ENCODE data around the gene DNAJC30. TPM values are rescaled to one million over a fixed set of nuclear protein-coding genes. Genes with fewer than 3 reads are reported as not detected.
A peak's percentile ranks its signal among the peaks of the same experiment; 100 is the strongest.
"Not testable (repeated sequence)": the region's sequence is repeated elsewhere in the genome, so short reads cannot be mapped to it uniquely, and the experiment has no call there.

The DNAJC30 gene
- total RNA-seq, 1 donor from 2014 or later = 14.7 TPM

GRCh38 chr7:73667344-73668102, 15.7 kb downstream of the DNAJC30 start, which contains the start of gene VPS37D:
VPS37D (plus strand) TSS chr7:73667831; CDS start chr7:73667959, 128 bp downstream.
- TF ChIP-seq CTCF (conservative IDR thresholded peaks at IDR 0.05) = peak; percentile 92
- Mint-ChIP-seq H3K36me3 (peaks cover 6% of the 10 kb centered on the region), H3K9me3 (peaks cover 6% of the 10 kb centered on the region), H3K27me3 (peaks cover 3% of the 10 kb centered on the region), H3K4me3 (peak within 1 kb of the TSS; percentile 94), H3K4me1 (ENCODE audit: unreplicated experiment) (peaks cover 24% of the 10 kb centered on the region), H3K27ac (peak within 1 kb of the TSS; percentile 81)
- peak; percentile 97 for DNase-seq (ENCODE audit: extremely low spot score, unreplicated experiment)

GRCh38 chr7:73663033-73663432, 20.2 kb downstream of the DNAJC30 start:
- H3K4me1 Mint-ChIP-seq (ENCODE audit: unreplicated experiment) = peaks cover 8% of the 10 kb centered on the region
- H3K9me3 Mint-ChIP-seq = peaks cover 6% of the 10 kb centered on the region
- no peak for TF ChIP-seq CTCF (conservative IDR thresholded peaks at IDR 0.05)
- no peak overlapping the region for H3K27ac Mint-ChIP-seq
- no peak for DNase-seq (ENCODE audit: extremely low spot score, unreplicated experiment)
- H3K4me3 Mint-ChIP-seq = no peak overlapping the region
- peaks cover 18% of the 10 kb centered on the region for H3K27me3 Mint-ChIP-seq
- H3K36me3 Mint-ChIP-seq = no peaks in the 10 kb centered on the region

- not testable (repeated sequence) for H3K4me1 Mint-ChIP-seq (ENCODE audit: unreplicated experiment); H3K4me3 Mint-ChIP-seq; H3K27ac Mint-ChIP-seq; H3K9me3 Mint-ChIP-seq; H3K36me3 Mint-ChIP-seq; DNase-seq (ENCODE audit: extremely low spot score, unreplicated experiment)
- peaks cover 18% of the 10 kb centered on the region for H3K27me3 Mint-ChIP-seq
These were observed 22.7 kb downstream of the DNAJC30 start for GRCh38 chr7:73660594-73660993.

- no peak for DNase-seq (ENCODE audit: extremely low spot score, unreplicated experiment)
- Mint-ChIP-seq H3K9me3 (peaks cover 6% of the 10 kb centered on the region), H3K27ac (no peak overlapping the region), H3K4me1 (ENCODE audit: unreplicated experiment) (peaks cover 8% of the 10 kb centered on the region), H3K36me3 (no peaks in the 10 kb centered on the region), H3K27me3 (peaks cover 18% of the 10 kb centered on the region), H3K4me3 (no peak overlapping the region)
- TF ChIP-seq CTCF (conservative IDR thresholded peaks at IDR 0.05) = no peak
These were observed 23.3 kb downstream of the DNAJC30 start for GRCh38 chr7:73659983-73660382.

GRCh38 chr7:73655309-73655708, 27.9 kb downstream of the DNAJC30 start:
- not testable (repeated sequence) for H3K9me3 Mint-ChIP-seq; H3K27ac Mint-ChIP-seq; H3K4me3 Mint-ChIP-seq; DNase-seq (ENCODE audit: extremely low spot score, unreplicated experiment); H3K4me1 Mint-ChIP-seq (ENCODE audit: unreplicated experiment); H3K36me3 Mint-ChIP-seq
- H3K27me3 Mint-ChIP-seq = peaks cover 28% of the 10 kb centered on the region

GRCh38 chr7:73652541-73652949, 30.7 kb downstream of the DNAJC30 start:
- no peak for TF ChIP-seq CTCF (conservative IDR thresholded peaks at IDR 0.05)
- Mint-ChIP-seq H3K27ac (no peak overlapping the region), H3K4me3 (no peak overlapping the region), H3K27me3 (peaks cover 44% of the 10 kb centered on the region), H3K36me3 (no peaks in the 10 kb centered on the region), H3K4me1 (ENCODE audit: unreplicated experiment) (peaks cover 4% of the 10 kb centered on the region), H3K9me3 (no peaks in the 10 kb centered on the region)
- DNase-seq (ENCODE audit: extremely low spot score, unreplicated experiment) = no peak
